KOPT-K1 (cell line): Measurements from ENCODE around the gene HOXD1.

Experiments
- H3K27ac ChIP-seq: fragments of 200-600 bp; sonication (generic); 2 replicates; pipeline ENCODE4 v1.5.1; 2016; ENCODE audit warnings: antibody characterized with exemption, mild to moderate bottlenecking, low read depth, low read length; ENCODE audit not compliant: poor library complexity, severe bottlenecking
- H3K36me3 ChIP-seq: fragments of 200-600 bp; sonication (generic); 2 replicates; pipeline ENCODE4 v1.5.1; 2017; ENCODE audit warnings: antibody characterized with exemption, mild to moderate bottlenecking, low read length, moderate library complexity; ENCODE audit not compliant: insufficient read depth
- H3K9me3 ChIP-seq: fragments of 200-600 bp; sonication (generic); 2 replicates; pipeline ENCODE4 v1.5.1; 2017; ENCODE audit warnings: antibody characterized with exemption, low read length, mild to moderate bottlenecking; ENCODE audit not compliant: insufficient read depth, poor library complexity, severe bottlenecking

HOXD1 gene

GRCh38 chr2:176182671-176183070 is 5.8 kb upstream of the HOXD1 start:
- Histone ChIP-seq H3K36me3 (no peaks in the 10 kb centered on the region), H3K27ac (no peak overlapping the region), H3K9me3 (peaks cover 9% of the 10 kb centered on the region)

- Histone ChIP-seq H3K27ac (no peak overlapping the region), H3K9me3 (peaks cover 7% of the 10 kb centered on the region), H3K36me3 (no peaks in the 10 kb centered on the region)
Observed at GRCh38 chr2:176184749-176185148, 3.7 kb upstream of the HOXD1 start.

- Histone ChIP-seq H3K27ac (no peak overlapping the region), H3K9me3 (peaks cover 7% of the 10 kb centered on the region), H3K36me3 (no peaks in the 10 kb centered on the region)
Observed at GRCh38 chr2:176186024-176186423, 2.4 kb upstream of the HOXD1 start.

GRCh38 chr2:176187200-176187898 is 1.1 kb upstream of the HOXD1 start:
- no peak overlapping the region for H3K27ac ChIP-seq
- H3K9me3 ChIP-seq = peaks cover 7% of the 10 kb centered on the region
- H3K36me3 ChIP-seq = no peaks in the 10 kb centered on the region

GRCh38 chr2:176188774-176189680 is 559 bp downstream of the HOXD1 start:
- no peak overlapping the region for H3K27ac ChIP-seq

GRCh38 chr2:176189681-176190641 is 1.5 kb downstream of the HOXD1 start:
- Histone ChIP-seq H3K9me3 (peaks cover 7% of the 10 kb centered on the region), H3K36me3 (no peaks in the 10 kb centered on the region), H3K27ac (no peak overlapping the region)

More at GRCh38 chr2:176188774-176189680, 559 bp downstream of the HOXD1 start:
- Histone ChIP-seq H3K36me3 (no peaks in the 10 kb centered on the region), H3K9me3 (peaks cover 7% of the 10 kb centered on the region)

- Histone ChIP-seq H3K36me3 (no peaks in the 10 kb centered on the region), H3K9me3 (peaks cover 7% of the 10 kb centered on the region), H3K27ac (no peak overlapping the region)
Observed at GRCh38 chr2:176192351-176192750, 3.9 kb downstream of the HOXD1 start.

- Histone ChIP-seq H3K9me3 (peaks cover 7% of the 10 kb centered on the region), H3K36me3 (no peaks in the 10 kb centered on the region), H3K27ac (no peak overlapping the region)
Observed at GRCh38 chr2:176193048-176193447, 4.6 kb downstream of the HOXD1 start.

GRCh38 chr2:176199902-176200301 is 11.4 kb downstream of the HOXD1 start:
- no peak overlapping the region for H3K27ac ChIP-seq
- H3K9me3 ChIP-seq = no peaks in the 10 kb centered on the region
- no peaks in the 10 kb centered on the region for H3K36me3 ChIP-seq

- Histone ChIP-seq H3K27ac (no peak overlapping the region), H3K36me3 (no peaks in the 10 kb centered on the region), H3K9me3 (no peaks in the 10 kb centered on the region)
Observed at GRCh38 chr2:176200971-176201370, 12.5 kb downstream of the HOXD1 start.

- Histone ChIP-seq H3K27ac (no peak overlapping the region), H3K9me3 (no peaks in the 10 kb centered on the region), H3K36me3 (no peaks in the 10 kb centered on the region)
Observed at GRCh38 chr2:176202491-176202890, 14.0 kb downstream of the HOXD1 start.

GRCh38 chr2:176205126-176205525 is 16.7 kb downstream of the HOXD1 start:
- no peaks in the 10 kb centered on the region for H3K36me3 ChIP-seq
- H3K9me3 ChIP-seq = no peaks in the 10 kb centered on the region
- no peak overlapping the region for H3K27ac ChIP-seq

- Histone ChIP-seq H3K36me3 (no peaks in the 10 kb centered on the region), H3K27ac (no peak overlapping the region), H3K9me3 (no peaks in the 10 kb centered on the region)
Observed at GRCh38 chr2:176206136-176206535, 17.7 kb downstream of the HOXD1 start.

- no peaks in the 10 kb centered on the region for H3K36me3 ChIP-seq
- no peak overlapping the region for H3K27ac ChIP-seq
Observed at GRCh38 chr2:176206682-176207081, 18.2 kb downstream of the HOXD1 start.

GRCh38 chr2:176211110-176211509 is 22.6 kb downstream of the HOXD1 start:
- Histone ChIP-seq H3K36me3 (no peaks in the 10 kb centered on the region), H3K27ac (no peak overlapping the region), H3K9me3 (no peaks in the 10 kb centered on the region)

More at GRCh38 chr2:176206682-176207081, 18.2 kb downstream of the HOXD1 start:
- no peaks in the 10 kb centered on the region for H3K9me3 ChIP-seq
